Stimulated activated CD4-positive, alpha-beta T cell treated with anti-CD3 and anti-CD28 coated beads, TNF-alpha, amount 100 ng/mL, for 4 hours (primary cell): Measurements from ENCODE around the gene GDPD5.

Experiments used
- DNase-seq, 3 experiments: peaks; one replicate each; pipeline ENCODE4 v3.0.0-alpha.2; 2020; ENCODE audit warnings: low read depth in 3 of 3

Gene GDPD5

DNA sequence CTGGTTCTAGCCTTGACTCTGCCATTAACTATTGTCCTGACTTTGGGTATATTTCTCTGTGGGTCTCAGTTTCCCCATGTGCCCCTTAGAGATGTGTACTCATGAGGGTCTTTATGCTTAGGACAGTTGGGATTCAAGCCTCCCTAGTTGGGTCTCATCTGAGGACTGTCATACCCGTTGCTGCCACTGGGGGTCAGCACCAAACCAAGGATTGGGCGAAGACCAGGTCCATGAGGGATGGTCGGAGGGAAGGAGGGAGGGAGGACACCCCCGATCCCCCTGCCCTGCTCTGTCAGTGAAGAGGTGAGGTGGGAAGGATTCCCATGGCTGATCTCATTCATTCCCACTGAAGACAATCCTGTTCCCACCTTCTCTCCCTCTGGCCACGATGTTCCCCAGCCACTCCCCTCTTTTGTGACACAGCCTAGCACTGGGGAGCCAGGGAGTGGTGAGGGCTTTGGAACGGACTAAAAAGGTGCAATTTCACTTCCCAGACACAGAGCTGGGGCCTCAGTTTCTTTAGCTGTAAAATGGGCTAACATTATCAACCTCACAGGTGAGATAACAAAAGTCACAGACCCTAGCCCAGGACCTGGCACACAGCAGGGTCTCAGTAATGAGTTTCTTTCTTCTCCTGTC lies 80.3 kb downstream of the GDPD5 start:
- peak; percentile 42 to 53 (median 52) for DNase-seq

DNA sequence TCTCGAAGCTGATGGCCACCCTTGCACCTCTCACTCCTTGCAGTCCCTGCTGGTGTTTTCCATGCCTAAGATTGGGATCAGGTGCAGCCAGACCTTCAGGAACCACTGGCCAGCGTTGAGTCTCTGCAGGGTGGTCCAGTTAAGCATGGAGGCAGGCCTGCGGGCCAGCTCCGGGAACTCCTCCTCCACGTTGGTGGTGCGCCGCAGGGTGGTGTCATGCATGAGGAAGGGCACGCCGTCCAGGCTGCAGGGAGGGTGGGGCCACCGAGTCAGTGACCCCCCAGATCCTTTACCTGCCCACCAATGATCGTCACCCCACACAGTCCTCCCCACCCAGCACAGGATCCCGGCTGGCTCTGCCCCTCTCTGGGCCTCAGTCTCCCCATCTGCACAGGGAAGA lies 82.7 kb downstream of the GDPD5 start:
- DNase-seq = no peak

DNA sequence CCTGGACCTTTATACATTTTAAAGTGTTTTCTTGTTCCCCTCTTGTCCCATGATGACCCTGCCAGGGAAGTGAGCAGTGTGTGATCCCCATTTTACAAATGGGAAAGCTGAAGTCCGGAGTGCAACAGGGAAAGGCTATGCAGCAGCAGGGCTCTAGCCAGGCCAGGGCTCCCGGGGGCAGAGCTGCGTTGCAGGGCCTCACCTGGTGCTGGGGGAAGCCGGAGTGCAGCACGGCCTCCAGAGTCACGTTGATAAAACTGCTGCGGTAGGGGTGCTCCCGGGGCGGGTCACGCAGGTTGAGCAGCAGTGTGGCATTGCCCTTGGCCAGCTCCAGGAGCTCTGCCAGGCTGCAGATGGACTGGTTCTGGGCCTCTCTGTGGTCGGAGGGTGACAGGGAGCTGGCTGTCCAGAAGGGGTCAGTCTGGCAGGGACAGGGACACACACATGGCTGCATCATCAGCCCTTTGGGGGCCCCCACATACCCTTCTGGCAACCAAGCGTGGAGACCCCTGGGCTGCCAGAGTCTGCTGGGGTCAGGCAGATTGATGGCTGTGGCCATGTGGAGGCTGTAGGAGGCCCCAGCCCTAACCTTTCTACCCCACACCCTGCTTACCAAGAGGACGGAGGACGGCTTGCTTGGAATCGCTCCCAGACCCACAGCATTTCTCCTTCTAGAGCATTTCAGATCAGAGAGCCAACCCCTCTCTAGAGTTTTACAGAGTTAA lies 83.4 kb downstream of the GDPD5 start:
- no peak for DNase-seq

DNA sequence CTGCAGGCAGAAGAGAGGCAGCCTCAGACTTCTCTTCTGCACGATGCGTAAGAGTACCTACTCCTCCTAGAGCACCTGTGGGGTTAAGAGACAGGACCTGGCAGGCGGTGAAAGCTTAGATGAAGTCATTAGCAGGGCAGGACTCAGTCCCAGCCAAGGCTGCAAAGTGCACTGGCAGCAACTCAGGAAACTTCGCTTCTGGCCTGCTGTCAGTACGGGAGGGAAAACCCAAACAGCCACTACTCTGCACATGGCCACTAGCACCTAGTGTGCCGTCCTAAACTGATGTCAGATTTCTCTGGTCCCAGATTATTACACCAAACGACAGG lies 84.0 kb downstream of the GDPD5 start:
- no peak for DNase-seq

DNA sequence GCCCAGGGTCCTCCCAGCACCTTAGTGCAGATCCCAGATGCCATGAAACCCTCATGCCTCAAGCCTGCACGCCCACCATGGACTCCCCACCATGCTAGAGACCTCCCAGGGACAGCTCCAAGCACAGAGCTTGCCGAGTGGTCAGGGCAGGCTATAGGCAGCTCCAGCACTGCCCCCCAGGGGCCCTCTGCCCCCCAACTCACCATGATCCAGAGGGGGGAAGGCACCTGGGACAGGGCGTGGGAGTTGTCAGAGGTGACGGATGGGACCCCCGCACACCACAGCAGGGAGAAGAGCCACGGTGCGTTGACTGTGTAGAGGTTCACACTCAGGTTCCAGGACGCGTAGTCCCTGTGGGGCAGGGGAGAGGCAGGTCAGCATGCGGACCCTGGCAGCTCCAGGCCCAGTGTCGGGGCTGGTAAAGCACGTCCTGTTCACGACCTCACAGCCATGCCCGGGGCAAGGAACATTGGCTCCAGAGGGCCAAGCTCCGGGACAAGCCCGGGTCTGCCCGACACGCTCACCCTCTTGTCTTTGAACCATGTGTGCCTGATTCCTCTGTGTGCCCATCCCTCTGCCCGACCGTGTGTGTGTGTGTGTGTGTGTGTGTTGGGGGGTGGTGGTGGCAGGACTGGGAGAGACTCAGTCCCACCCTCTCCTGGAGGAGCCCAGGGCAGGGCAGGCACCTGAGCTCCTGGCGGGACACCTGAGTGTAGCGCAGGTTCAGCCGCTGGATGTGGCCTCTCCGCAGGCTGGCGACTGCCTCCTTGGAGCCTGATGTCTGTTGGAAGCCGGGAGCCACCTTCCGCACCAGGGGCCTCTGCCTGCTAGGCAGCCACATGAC lies 84.6 kb downstream of the GDPD5 start:
- DNase-seq = no peak

DNA sequence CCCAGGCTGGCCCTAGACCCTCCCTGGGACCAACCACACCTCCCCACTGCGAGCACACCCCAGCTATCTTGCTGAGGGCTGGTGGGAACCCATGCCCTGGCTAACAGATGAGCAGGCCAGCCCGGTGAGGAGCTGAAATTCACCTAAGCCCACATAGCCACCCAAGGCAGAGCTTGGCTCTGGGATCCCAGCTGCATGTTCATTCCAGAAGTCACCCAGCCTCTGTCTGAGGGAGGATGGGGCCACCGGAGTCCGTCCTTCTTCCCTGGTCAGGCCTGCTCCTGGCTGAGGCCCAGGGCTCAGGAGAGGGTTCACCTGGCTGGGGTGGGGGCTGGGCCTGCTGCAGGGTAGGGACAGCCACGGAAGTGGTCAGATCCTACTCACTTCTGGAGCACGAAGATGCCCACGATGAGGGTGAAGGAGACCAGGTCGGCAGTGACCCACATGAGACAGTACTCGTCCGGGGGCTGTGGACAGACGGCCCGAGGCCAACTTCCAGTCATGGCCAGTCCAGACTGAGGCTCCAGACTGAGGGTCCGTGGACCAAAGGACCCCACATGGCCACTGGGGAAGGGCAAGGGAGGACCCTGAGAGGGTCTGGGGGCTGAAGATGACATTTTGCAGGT lies 86.1 kb downstream of the GDPD5 start:
- no peak for DNase-seq

DNA sequence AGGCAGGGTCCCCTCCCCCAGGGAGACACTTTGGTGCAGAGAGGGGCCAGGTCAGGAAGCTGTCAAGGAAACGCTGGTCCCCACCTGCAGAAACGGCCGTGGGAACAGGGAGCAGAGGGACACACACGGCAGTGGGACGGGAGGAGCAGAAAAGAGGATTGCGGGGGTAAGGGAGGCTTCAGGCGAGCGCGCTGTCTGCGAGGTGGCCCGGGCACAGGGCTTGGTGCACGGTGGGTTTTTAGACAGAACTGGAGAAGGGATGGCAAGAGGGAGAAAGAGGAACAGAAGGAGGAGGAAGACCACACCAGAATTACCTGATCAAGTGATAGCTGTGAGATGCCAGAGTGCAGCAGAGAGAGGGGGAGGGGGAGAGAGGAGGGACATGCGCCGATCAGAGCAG lies 86.7 kb downstream of the GDPD5 start:
- no peak for DNase-seq

DNA sequence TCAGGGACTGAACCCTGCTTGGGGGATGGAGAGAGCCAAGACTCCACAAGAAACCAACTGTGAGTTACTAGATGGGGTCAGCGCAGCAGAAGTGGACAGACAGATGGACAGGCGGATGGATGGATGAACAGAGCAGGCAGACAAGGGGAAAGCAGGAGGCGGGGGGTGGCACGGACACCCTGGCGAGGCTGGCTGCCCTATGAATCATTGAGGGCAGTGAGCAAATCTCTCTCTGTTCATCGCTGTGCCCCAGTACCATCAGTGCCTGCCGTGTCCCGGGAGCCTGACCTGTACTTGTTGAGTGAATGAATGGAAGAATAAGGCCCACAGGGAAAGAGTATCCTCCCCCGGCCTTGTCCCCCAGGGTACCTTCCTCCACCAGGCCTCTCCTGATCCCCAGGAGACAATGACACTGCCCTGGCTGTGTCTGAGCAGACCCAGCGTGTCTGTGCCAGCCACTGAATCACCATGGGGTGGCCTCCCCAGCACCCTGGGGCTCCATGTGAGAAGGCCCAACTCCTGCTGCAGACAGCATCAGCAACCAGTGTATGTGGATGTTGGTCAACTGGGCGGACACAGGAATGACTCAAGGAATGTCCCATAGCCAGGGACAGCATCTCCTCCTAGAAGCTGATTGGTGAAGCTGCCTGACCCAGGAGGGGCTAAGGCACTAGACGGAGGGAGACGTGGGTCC lies 87.6 kb downstream of the GDPD5 start:
- DNase-seq = no peak

DNA sequence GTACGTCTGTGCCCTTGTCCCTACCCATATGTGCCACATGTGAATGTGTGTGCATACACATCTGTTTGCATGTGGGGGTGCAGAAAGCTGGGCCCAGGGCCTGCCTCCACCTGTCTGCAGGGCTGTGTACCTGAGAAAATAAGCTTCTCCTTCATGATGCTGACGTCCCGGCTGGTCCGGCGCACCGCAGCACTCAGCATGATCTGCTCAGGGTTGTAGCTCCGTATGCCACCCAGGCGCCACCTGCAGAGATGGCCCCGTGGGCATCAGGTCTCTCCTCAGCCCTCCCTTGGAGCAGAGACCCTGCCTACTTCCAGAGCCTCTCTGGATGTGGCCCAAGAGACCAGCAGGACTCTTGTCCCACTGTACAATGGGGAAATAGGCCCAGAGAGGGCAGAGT lies 88.9 kb downstream of the GDPD5 start:
- DNase-seq = no peak

DNA sequence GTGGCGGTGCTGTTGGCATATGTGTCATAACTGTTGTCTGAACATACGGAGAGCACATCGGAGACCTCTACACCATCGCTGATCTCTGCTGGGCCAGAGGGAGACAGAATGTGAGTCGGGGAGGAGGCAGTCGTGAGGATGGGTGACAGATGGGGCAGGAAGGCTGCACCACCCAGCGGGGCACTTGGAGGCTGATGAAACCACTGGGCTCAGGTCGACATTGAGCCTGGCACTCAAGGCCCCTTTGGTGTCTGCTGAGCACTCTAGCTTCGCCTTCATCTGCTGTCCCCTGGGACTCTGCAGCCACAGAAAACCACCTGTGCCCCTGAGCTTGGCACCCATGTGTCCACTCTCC lies 90.2 kb downstream of the GDPD5 start:
- DNase-seq = no peak

DNA sequence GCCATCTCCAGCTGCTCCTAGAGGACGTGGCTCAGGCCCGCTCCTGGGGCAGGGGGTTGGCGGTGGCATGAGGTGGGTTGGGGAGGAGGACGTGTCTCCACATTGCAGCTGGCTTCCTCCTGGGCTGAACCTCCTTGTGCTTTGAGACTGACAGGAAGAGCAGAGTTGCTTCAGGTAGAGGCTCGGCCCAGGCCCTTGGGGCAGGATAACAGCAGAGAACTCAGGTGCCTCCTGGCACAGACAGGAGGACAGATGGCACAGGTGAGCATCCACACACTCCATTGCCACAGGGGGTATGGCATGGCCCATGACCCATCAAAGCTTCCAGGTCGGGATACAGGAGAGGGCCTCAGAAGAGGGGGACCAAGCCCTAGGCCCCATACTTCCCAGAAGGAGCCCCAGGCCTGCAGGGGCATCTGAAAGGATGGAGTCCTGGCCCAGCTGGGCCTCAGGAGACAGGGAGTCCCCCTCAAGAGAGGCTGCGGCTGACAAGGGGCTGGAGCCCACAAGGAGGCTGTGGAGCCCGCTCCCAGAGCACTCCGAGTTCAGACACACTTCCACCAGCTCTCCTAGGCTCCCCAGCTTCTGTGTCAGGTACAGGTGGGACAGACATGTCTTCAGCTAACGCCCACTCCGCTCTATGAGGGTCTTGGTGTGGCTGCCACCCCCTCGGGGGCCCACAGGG lies 90.7 kb downstream of the GDPD5 start:
- DNase-seq = no peak

DNA sequence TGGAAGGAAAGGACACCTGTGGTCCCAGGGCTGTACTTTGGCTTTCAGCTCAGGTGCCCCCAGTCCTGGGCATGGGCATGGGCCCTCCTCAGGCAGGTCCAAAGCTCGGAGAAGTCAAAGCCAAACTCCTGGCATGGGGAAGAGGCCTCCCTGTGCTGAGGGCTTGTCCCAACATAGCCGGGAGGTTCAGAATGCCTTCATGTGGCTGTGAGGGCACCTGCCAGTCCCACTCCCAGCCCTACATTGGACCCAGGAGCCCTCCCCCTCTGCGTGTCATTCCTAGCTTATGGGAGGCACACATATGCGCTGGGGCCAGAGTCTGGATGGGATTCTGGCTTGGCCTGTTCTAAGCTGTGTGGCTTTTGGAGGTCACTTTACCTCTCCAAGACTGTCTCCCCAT lies 91.7 kb downstream of the GDPD5 start:
- no peak for DNase-seq

DNA sequence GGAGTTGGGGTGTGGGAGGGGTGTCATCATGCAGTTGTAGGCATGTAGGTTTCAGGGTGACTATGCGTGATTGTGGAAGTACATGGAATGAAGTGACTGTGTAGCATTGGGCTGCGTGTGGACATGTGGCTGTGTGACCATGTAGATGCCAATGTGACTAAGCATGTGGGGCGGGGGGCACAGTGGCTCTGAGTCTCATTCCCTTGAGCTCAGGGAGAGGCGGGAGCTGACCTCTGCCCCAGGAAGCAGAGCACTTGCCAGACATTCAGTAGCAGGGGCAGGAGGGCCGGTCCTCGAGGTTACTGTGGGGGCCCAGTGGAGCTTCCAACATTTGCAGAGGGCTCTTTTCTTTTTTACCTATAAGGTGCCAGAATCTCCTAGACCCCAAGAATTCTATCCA lies 92.3 kb downstream of the GDPD5 start:
- DNase-seq = no peak

DNA sequence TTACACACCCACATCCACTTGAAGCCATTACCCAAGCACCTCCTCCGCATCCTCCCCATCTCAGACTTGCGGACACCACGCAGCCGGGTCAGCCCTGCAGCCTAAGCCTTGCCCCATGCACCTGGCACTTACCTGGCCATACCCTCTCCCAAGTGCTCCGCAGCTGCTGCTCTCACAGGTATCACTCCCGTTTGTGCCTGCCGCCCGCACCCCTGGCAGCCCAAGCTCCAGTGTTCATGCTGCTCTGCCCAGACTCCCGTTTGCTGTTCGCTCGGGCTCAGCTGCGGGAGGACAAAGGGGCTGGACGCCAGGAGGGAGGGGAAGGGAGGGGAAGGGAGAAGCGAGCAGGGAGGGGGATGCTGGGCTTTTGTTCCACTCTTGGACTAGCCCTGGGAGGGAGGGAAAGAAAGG lies 92.8 kb downstream of the GDPD5 start, which contains the start of gene KLHL35:
Gene KLHL35 (minus strand): TSS at position 293 of the 411 bp plus-strand sequence. CDS start 2,574 bp downstream, outside the sequence.
- DNase-seq = no peak

DNA sequence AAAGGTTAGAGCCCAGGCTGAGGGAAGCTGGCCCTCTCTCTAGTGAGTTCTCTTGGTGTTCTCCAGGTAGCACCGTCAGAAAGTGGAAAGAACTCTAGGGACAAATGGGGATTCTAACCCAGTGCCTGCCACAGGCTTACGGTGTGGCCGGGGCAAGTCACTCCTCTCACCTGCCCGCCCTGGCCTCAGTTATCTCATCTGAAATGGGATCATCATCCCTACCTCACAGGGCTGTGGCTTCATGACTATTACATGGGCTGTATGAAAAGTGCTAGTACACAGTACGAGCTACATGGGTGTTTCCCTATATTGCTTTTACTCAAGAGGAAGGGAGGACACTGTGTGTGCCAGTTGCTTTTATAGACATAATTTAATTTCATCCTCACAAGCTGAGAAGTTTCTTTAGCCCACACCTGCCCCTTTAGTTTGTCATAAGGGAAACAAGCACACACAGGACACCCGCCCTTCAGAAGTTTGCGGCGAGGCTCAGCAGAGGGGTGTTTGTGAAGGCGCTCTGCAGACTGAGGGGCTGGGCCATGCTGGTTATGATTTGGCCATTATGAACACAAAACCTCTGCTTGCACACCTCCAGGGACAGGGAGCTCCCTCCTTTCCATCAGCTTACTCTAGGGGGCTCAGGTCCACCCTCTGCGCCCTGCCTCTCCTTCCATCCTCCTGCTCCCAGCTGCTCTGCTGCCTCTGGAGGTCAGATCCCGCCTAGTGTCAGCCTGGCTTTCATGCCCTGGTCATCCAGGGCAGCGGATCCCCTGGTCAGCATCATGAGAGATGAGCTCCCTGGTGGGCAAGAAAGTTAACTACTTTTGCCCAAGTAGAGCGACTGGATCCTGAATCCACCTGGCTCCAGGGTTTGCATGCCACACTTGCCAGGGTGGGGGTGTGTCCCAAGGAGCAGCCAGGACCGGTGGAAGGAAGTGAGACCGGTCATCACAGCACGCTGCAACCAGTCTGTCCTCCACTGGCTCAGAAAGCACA lies 93.9 kb downstream of the GDPD5 start:
- no peak for DNase-seq

DNA sequence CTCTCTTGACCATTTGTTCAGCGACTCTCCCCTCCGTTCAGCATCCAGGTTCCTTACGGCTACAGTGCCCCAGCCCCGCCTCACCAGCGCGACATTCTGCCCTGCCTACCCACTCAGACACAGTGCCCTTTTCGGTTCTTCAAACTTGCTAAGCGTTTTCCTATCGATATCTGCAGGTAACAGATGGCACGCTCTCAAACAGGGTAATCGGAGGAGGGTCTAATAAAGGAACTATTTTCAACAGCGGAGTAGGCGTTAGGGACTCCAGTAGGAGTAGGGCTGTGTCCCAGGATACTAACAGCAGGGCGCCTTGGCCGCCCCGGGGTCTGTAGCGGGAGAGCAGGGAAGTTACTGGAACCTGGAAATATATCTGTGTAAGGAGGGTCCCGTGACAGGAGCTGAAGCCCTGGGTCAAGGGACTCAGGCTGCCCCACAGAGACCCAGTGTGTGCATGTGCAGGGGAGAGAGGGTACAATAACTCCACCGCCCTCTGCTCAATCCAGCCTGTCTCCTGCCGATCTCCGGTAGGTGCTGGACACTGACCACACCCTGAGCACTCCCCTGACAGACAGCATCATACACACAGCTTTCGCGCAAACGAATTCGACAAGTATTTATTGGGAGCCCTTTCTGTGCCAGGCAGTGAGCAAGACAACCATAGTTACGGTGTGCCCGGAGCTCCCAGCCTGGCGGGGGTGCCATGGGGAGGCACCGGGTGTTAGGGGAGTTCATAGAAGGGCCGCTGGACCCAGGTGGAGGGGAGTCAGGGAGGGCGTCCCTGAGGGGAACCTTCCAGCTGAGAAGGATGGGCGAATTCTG lies 94.8 kb downstream of the GDPD5 start:
- DNase-seq = no peak

DNA sequence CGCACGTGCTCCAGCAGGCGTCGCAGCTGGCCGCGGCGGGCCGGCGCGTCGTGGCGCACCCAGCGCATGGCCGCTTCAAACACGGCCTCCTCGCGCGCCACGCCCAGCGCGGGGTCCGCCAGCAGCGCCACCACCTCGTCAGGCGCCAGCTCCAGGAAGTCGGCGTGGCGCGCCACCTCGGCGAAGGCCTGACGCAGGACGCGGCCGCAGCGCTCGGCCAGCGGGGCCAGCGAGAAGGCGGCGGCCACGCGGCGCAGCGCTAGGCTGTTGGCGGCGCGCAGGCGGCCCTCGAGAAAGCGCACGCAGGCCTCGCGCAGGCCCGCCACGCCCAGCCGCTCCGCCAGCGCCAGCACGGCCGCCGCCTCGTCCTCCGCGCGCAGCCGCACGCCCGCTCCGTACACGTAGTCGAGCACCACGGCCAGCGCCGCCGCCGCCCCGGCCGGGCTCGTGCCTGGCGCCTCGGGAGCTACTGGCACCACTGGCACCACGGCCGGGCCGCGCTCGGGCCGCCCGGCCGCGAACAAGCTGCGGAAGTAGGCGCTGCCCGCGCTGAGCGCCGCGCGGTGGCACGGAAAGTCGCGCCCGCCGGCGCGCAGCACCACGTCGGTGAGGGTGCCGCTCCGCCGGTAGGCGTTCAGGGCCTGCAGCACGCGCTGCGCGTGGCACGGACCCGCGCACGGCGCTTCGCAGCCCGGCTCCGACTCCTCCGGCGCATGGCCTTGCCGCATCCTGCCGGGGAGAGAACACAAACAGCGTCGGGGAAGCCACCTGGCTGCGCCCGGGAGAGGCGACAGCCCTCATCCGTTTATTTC lies 95.6 kb downstream of the GDPD5 start:
- peak; percentile 24 to 46 (median 43) for DNase-seq

DNA sequence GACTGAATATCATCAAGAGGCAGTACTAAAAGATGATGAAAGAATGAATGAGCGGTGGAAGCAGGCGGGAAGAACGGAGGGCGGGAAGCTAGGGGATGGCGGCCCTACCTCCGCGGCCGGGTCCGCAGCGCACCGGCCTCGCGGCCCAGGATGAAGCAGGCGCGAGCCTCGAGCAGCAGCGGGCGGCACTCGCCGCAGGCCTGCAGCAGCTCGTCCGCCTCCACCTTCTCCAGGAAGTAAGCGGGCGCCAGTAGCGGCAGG lies 96.2 kb downstream of the GDPD5 start:
- DNase-seq = no peak
